IMR-90 (cell line): ENCODE measurements around the gene UBE2L3. TPM values are rescaled to one million over a fixed set of nuclear protein-coding genes. Genes with fewer than 3 reads are reported as not detected.

Experiments used
- ATAC-seq: fragments of 200-7000 bp; cut with Tn5 transposase; 2 replicates; pipeline ENCODE4 v1.9.1; 2020; ENCODE audit warnings: low read depth, mild to moderate bottlenecking, moderate library complexity
- Bru-seq: library from RNA; stranded (reverse); fragments of 400-500 nt; gene quantifications from one replicate; lab custom pipeline; 2021; lab: Mats Ljungman, UMichigan
- BruChase-seq, 2 experiments: library from RNA; stranded (reverse); fragments of 400-500 nt; gene quantifications; one replicate each; lab custom pipeline; 2021; lab: Mats Ljungman, UMichigan
- BruUV-seq: library from RNA; stranded (reverse); fragments of 400-500 nt; replicated peaks from 2 replicates; lab custom pipeline; 2021; lab: Mats Ljungman, UMichigan
- CTCF ChIA-PET: fragments of 300-600 bp; formaldehyde crosslinking; extraction: SDS; loops from one replicate; lab custom pipeline; 2021; ENCODE audit warnings: antibody characterized with exemption; lab: Yijun Ruan, JAX
- POLR2A ChIA-PET: fragments of 300-600 bp; sonication (Branson Sonifier 250); formaldehyde crosslinking; loops from one replicate; lab custom pipeline; 2022; ENCODE audit warnings: antibody characterized with exemption; ENCODE audit not compliant: unreplicated experiment; lab: Charles Lee
- DNase-seq: peaks from one replicate; pipeline ENCODE4 v3.0.0; 2013
- H2AFZ ChIP-seq: replicated peaks from 2 replicates; pipeline ENCODE3; 2013; ENCODE audit warnings: low read length, mild to moderate bottlenecking; ENCODE audit not compliant: poor library complexity
- H2AK5ac ChIP-seq: 2 replicates; pipeline ENCODE4 v1.6.1; 2013; ENCODE audit warnings: low read depth, low read length, inconsistent platforms
- H2AK9ac ChIP-seq: replicated peaks from 2 replicates; pipeline ENCODE3; 2013; ENCODE audit warnings: mild to moderate bottlenecking, low read depth, low read length, moderate library complexity; ENCODE audit not compliant: poor library complexity
- H2BK120ac ChIP-seq: 2 replicates; pipeline ENCODE4 v1.6.1; 2013; ENCODE audit warnings: low read depth, low read length, inconsistent platforms
- H2BK15ac ChIP-seq: 3 replicates; pipeline ENCODE4 v1.6.1; 2013; ENCODE audit warnings: low read depth, low read length, inconsistent platforms
- H2BK20ac ChIP-seq: 2 replicates; pipeline ENCODE4 v1.6.1; 2013; ENCODE audit warnings: low read depth, mild to moderate bottlenecking, inconsistent platforms, low read length, moderate library complexity
- H2BK5ac ChIP-seq: 2 replicates; pipeline ENCODE4 v1.6.1; 2013; ENCODE audit warnings: mild to moderate bottlenecking, low read depth, low read length, inconsistent platforms; ENCODE audit not compliant: poor library complexity, severe bottlenecking
- H3K14ac ChIP-seq: replicated peaks from 2 replicates; pipeline ENCODE4 v1.6.1; 2013; ENCODE audit warnings: low read depth, low read length, inconsistent platforms
- H3K18ac ChIP-seq: 2 replicates; pipeline ENCODE4 v1.6.1; 2013; ENCODE audit warnings: low read depth, low read length, control low read depth
- H3K23ac ChIP-seq: 2 replicates; pipeline ENCODE4 v1.6.1; 2013; ENCODE audit warnings: low read depth, low read length, inconsistent platforms
- H3K27ac ChIP-seq: 2 replicates; pipeline ENCODE4 v1.5.1; 2013; ENCODE audit warnings: mild to moderate bottlenecking, control low read depth, low read length; ENCODE audit not compliant: insufficient read depth
- H3K27me3 ChIP-seq: 2 replicates; pipeline ENCODE4 v1.6.1; 2013; ENCODE audit warnings: low read length; ENCODE audit not compliant: control insufficient read depth, insufficient read depth
- H3K36me3 ChIP-seq: 2 replicates; pipeline ENCODE4 v1.6.1; 2013; ENCODE audit warnings: low read length, mixed read lengths; ENCODE audit not compliant: control insufficient read depth, insufficient read depth
- H3K4ac ChIP-seq: 2 replicates; pipeline ENCODE4 v1.6.1; 2013; ENCODE audit warnings: low read depth, low read length, inconsistent platforms
- H3K4me1 ChIP-seq: 2 replicates; pipeline ENCODE4 v1.6.1; 2013; ENCODE audit warnings: low read length, mixed read lengths; ENCODE audit not compliant: control insufficient read depth, insufficient read depth
- H3K4me2 ChIP-seq: 2 replicates; pipeline ENCODE4 v1.6.1; 2013; ENCODE audit warnings: low read depth, mild to moderate bottlenecking, control low read depth, low read length, moderate library complexity
- H3K4me3 ChIP-seq: 2 replicates; pipeline ENCODE4 v1.5.1; 2013; ENCODE audit warnings: low read depth, mild to moderate bottlenecking, control low read depth, low read length, moderate library complexity; ENCODE audit not compliant: insufficient read depth
- H3K56ac ChIP-seq: 2 replicates; pipeline ENCODE4 v1.6.1; 2013; ENCODE audit warnings: low read length, inconsistent platforms; ENCODE audit not compliant: insufficient read depth; ENCODE audit errors: extremely low read depth
- H3K79me1 ChIP-seq, 2 experiments: 2 replicates each; pipeline ENCODE4 v1.6.1; 2013; ENCODE audit warnings: low read length in 2 of 2, inconsistent platforms in 1 of 2, low read depth in 1 of 2
- H3K9ac ChIP-seq: 2 replicates; pipeline ENCODE4 v1.6.1; 2013; ENCODE audit warnings: low read depth, low read length, control low read depth
- H3K9me1 ChIP-seq: 2 replicates; pipeline ENCODE4 v1.6.1; 2013; ENCODE audit warnings: low read length, inconsistent platforms; ENCODE audit not compliant: insufficient read depth
- H3K9me3 ChIP-seq: 2 replicates; pipeline ENCODE4 v1.6.1; 2013; ENCODE audit warnings: low read length; ENCODE audit not compliant: control insufficient read depth, insufficient read depth
- H4K20me1 ChIP-seq: 2 replicates; pipeline ENCODE4 v1.6.1; 2013; ENCODE audit warnings: low read length, inconsistent platforms; ENCODE audit not compliant: insufficient read depth
- H4K5ac ChIP-seq: 2 replicates; pipeline ENCODE4 v1.6.1; 2013; ENCODE audit warnings: mild to moderate bottlenecking, low read depth, low read length, control low read depth
- H4K8ac ChIP-seq, 2 experiments: 2 replicates each; pipeline ENCODE4 v1.6.1; 2013; ENCODE audit warnings: low read depth in 2 of 2, low read length in 2 of 2, control low read depth in 1 of 2, inconsistent platforms in 1 of 2
- H4K91ac ChIP-seq: 2 replicates; pipeline ENCODE4 v1.6.1; 2013; ENCODE audit warnings: low read depth, low read length, inconsistent platforms; ENCODE audit not compliant: insufficient read depth
- CEBPB ChIP-seq: IDR thresholded peaks from 2 replicates; pipeline ENCODE4 v1.6.1; 2012; ENCODE audit warnings: low read depth, low read length, improper control_type of control experiment
- CHD1 ChIP-seq: IDR thresholded peaks from 2 replicates; pipeline ENCODE4 v1.6.1; 2012; ENCODE audit warnings: low read depth, low read length, improper control_type of control experiment
- ELK1 ChIP-seq: fragments of 150-350 bp; IDR thresholded peaks from 2 replicates; pipeline ENCODE4 v1.6.1; 2016; ENCODE audit warnings: low read depth, mild to moderate bottlenecking, low read length, moderate library complexity, borderline replicate concordance
- FOS ChIP-seq: fragments of 150-350 bp; IDR thresholded peaks from 2 replicates; pipeline ENCODE4 v1.6.1; 2016; ENCODE audit warnings: low read depth, low read length
- MAFK ChIP-seq: IDR thresholded peaks from 2 replicates; pipeline ENCODE4 v1.6.1; 2012; ENCODE audit warnings: low read depth, low read length, improper control_type of control experiment
- MAZ ChIP-seq: IDR thresholded peaks from 2 replicates; pipeline ENCODE4 v1.6.1; 2012; ENCODE audit warnings: low read depth, mild to moderate bottlenecking, low read length, improper control_type of control experiment, moderate library complexity, borderline replicate concordance
- MXI1 ChIP-seq: IDR thresholded peaks from 2 replicates; pipeline ENCODE4 v1.6.1; 2012; ENCODE audit warnings: low read depth, mild to moderate bottlenecking, low read length, moderate library complexity, borderline replicate concordance
- NFE2L2 ChIP-seq: fragments of 150-350 bp; IDR thresholded peaks from 2 replicates; pipeline ENCODE4 v1.6.1; 2016; ENCODE audit warnings: low read depth, mild to moderate bottlenecking, low read length
- POLR2A ChIP-seq: IDR thresholded peaks from 2 replicates; pipeline ENCODE4 v1.6.1; 2012; ENCODE audit warnings: mild to moderate bottlenecking, low read depth, low read length
- RAD21 ChIP-seq: IDR thresholded peaks from 2 replicates; pipeline ENCODE4 v1.6.1; 2012; ENCODE audit warnings: low read length, improper control_type of control experiment
- WGBS, 2 experiments: methylation state at CpG; one replicate each; pipeline versions ENCODE4 v1.1.5 to v1.1.7; 2013; ENCODE audit warnings: missing lambda C conversion rate in 2 of 2; ENCODE audit not compliant: insufficient read length in 1 of 2; ENCODE audit errors: extremely low coverage in 2 of 2; 5-methylcytosine and 5-hydroxymethylcytosine counted together
- dilution Hi-C: fragments of 300-500 bp; cut with HindIII; formaldehyde crosslinking; loops from one replicate; pipeline ENCODE4 v1.14.3; 2018; ENCODE audit warnings: low sequenced_read_pairs; ENCODE audit not compliant: unreplicated experiment
- in situ Hi-C: fragments of 300-500 bp; cut with MboI; formaldehyde crosslinking; loops from 3 replicates; pipeline ENCODE4 v1.14.3; 2019; ENCODE audit warnings: low sequenced_read_pairs, inconsistent platforms, mixed read lengths
- intact Hi-C: fragments of 100-400 bp; cut with micrococcal nuclease; formaldehyde crosslinking; loops from 2 replicates; pipeline ENCODE4 v1.10.0; 2022
- long read RNA-seq: library from polyadenylated mRNA; unstranded; transcript quantifications from one replicate; pipeline ENCODE4 v2.0.0, GENCODE V29; 2021; ENCODE audit not compliant: unreplicated experiment
- polyA plus RNA-seq, 3 experiments: library from polyadenylated mRNA; depleted of rRNA; stranded (reverse); fragments of >200 nt; gene quantifications; 2 replicates each; pipeline ENCODE4 v1.2.3, GENCODE V29; 2012; ENCODE audit warnings: low replicate concordance in 1 of 3
- total RNA-seq: library from RNA; depleted of rRNA; stranded (reverse); fragments of >200 nt; gene quantifications from 2 replicates; pipeline ENCODE4 v1.2.3, GENCODE V29; 2012; rRNA removed

The UBE2L3 gene
- total RNA-seq = 29.0 and 66.1 TPM in 2 replicates
- polyA plus RNA-seq (2012; rRNA removed) = 69.4 and 72.9 TPM in 2 replicates
- 27.8 and 59.4 TPM in 2 replicates for polyA plus RNA-seq (2012; cell fraction: cytosol; rRNA removed)
- 9.0 and 22.5 TPM in 2 replicates for polyA plus RNA-seq (2012; cell fraction: nucleus; rRNA removed; ENCODE audit: low replicate concordance)
- percentile 83 among the genes with signal in this experiment for Bru-seq, nascent RNA
- BruChase-seq, experiment 1, labeled RNA remaining after a 6-hour chase = percentile 85 among the genes with signal in this experiment
- percentile 71 among the genes with signal in this experiment for BruChase-seq, experiment 2, labeled RNA remaining after a 2-hour chase
- long read RNA-seq, transcript UBE2L3-201 (4 exons, 3,028 nt) = major isoform, 70 of 105 reads
- long read RNA-seq, partial matches to known transcripts = 29 of 105 reads
- long read RNA-seq, other reads (novel, unspliced or antisense) = 5 of 105 reads

- H3K9me1 ChIP-seq = peaks cover 30% of the 10 kb centered on the region
- peak within 1 kb of the TSS; percentile 93 for H2AFZ ChIP-seq
- H3K18ac ChIP-seq = peak within 1 kb of the TSS; percentile 74
- peak within 1 kb of the TSS; percentile 90 for H2BK5ac ChIP-seq
- H3K79me1 ChIP-seq = peaks cover 2 to 30% of the 10 kb centered on the region in 2 experiments; a peak in 3 of 4 replicates
- peak within 1 kb of the TSS; percentile 70 for H3K14ac ChIP-seq
- peak within 1 kb of the TSS; percentile 90 for H3K56ac ChIP-seq
- peak within 1 kb of the TSS; percentile 98 for H4K5ac ChIP-seq
- H4K20me1 ChIP-seq = peaks cover 47% of the 10 kb centered on the region
- peak within 1 kb of the TSS; percentile 96 for H2AK9ac ChIP-seq
- dilution Hi-C loops = no loop called here
- H3K27ac ChIP-seq = peak within 1 kb of the TSS; percentile 98
- H2AK5ac ChIP-seq = peak within 1 kb of the TSS; percentile 99
- H4K8ac ChIP-seq = peak within 1 kb of the TSS; percentile 94 to 100
- H3K27me3 ChIP-seq = no peaks in the 10 kb centered on the region
- no peak within 1 kb of the TSS; the same call in 2 of the 3 replicates for H2BK15ac ChIP-seq
- 1% methylated on average over 42 of the region's 85 CpGs; no CpG with 5 or more reads in 1 of the 2 experiments for WGBS, 2 experiments
- H3K36me3 ChIP-seq = no peaks in the 10 kb centered on the region
- peak within 1 kb of the TSS; percentile 94 for H3K9ac ChIP-seq
- ChIA-PET POLR2A (no interaction called here), CTCF (interaction anchor here (1.2 kb wide), 1 partner anchor 61 kb away, joined by 3 read pairs; no protein-coding TSS in a partner anchor)
- H3K9me3 ChIP-seq = no peaks in the 10 kb centered on the region
- peak within 1 kb of the TSS; percentile 98 for H3K4me3 ChIP-seq
- intact Hi-C loops = no loop called here
- H3K4me1 ChIP-seq = peaks cover 7% of the 10 kb centered on the region
- no TSS peak for BruUV-seq
- peak within 1 kb of the TSS; percentile 98 for H3K4ac ChIP-seq
- DNase-seq = peak; percentile 74
- in situ Hi-C loops = no loop called here
- no peak within 1 kb of the TSS for H2BK120ac ChIP-seq
- no peak within 1 kb of the TSS for H2BK20ac ChIP-seq
- peak within 1 kb of the TSS; percentile 99 for H3K4me2 ChIP-seq
- ATAC-seq = peak; percentile 91
- peak within 1 kb of the TSS; percentile 90 for H3K23ac ChIP-seq
- TF ChIP-seq ELK1 (no peak), FOS (no peak), MAFK (no peak), MAZ (peak; percentile 97), MXI1 (no peak), RAD21 (no peak), CHD1 (peak; percentile 65; the same call in 1 of the 2 replicates), NFE2L2 (no peak), CEBPB (no peak), POLR2A (peak; percentile 91)
- H4K91ac ChIP-seq = peak within 1 kb of the TSS; percentile 84
These were observed at the start of gene UBE2L3 for GRCh38 chr22:21567456-21568346. Gene UBE2L3 (plus strand): TSS chr22:21567714. CDS start chr22:21567745, 31 bp downstream.
